Neural cell (in vitro differentiated cells): Measurements from ENCODE around the gene DDN. TPM values are rescaled to one million over a fixed set of nuclear protein-coding genes. Genes with fewer than 3 reads are reported as not detected.

Source experiments
- H2AFZ ChIP-seq: fragments of 200-600, 300-800 bp; sonication (generic), shearing (Covaris generic); 2 replicates; pipeline ENCODE4 v1.6.0; 2014; ENCODE audit warnings: low read depth, mild to moderate bottlenecking, antibody characterized with exemption, low read length, moderate library complexity
- H3F3A ChIP-seq: fragments of 200-600 bp; shearing (Covaris generic); 2 replicates; pipeline ENCODE4 v1.6.1; 2016; ENCODE audit warnings: mild to moderate bottlenecking, moderate library complexity, mixed read lengths, antibody characterized with exemption, low read length; ENCODE audit not compliant: insufficient read depth, poor library complexity, severe bottlenecking
- H3K27ac ChIP-seq: fragments of 200-600, 300-800 bp; sonication (generic), shearing (Covaris generic); 2 replicates; pipeline ENCODE4 v1.5.1; 2014; ENCODE audit warnings: mild to moderate bottlenecking, low read length, moderate library complexity
- H3K27me3 ChIP-seq: fragments of 300-800, 200-600 bp; sonication (generic), shearing (Covaris generic); 2 replicates; pipeline ENCODE4 v1.6.0; 2014; ENCODE audit warnings: mild to moderate bottlenecking, low read depth, low read length, moderate library complexity; ENCODE audit not compliant: insufficient read depth
- H3K36me3 ChIP-seq: fragments of 300-800, 200-600 bp; sonication (generic), shearing (Covaris generic); 2 replicates; pipeline ENCODE4 v1.5.1; 2014; ENCODE audit warnings: mild to moderate bottlenecking, antibody characterized with exemption, low read length, moderate library complexity; ENCODE audit not compliant: insufficient read depth
- H3K4me2 ChIP-seq: fragments of 300-800, 200-600 bp; sonication (generic), shearing (Covaris generic); 2 replicates; pipeline ENCODE4 v1.6.0; 2014; ENCODE audit warnings: mild to moderate bottlenecking, low read length
- H3K4me3 ChIP-seq: fragments of 300-800, 200-600 bp; sonication (generic), shearing (Covaris generic); 2 replicates; pipeline ENCODE4 v1.5.1; 2014; ENCODE audit warnings: mild to moderate bottlenecking, low read length, moderate library complexity
- H3K79me2 ChIP-seq: fragments of 200-600 bp; shearing (Covaris generic); replicated peaks from 2 replicates; pipeline ENCODE4 v1.6.0; 2014; ENCODE audit warnings: mild to moderate bottlenecking, low read length, moderate library complexity; ENCODE audit not compliant: insufficient read depth
- H3K9ac ChIP-seq: fragments of 300-800, 200-600 bp; sonication (generic), shearing (Covaris generic); 2 replicates; pipeline ENCODE4 v1.6.1; 2016; ENCODE audit warnings: mild to moderate bottlenecking, low read length, mixed read lengths
- H3K9me2 ChIP-seq: fragments of 200-600 bp; shearing (Covaris generic); 2 replicates; pipeline ENCODE4 v1.6.1; 2016; ENCODE audit warnings: mild to moderate bottlenecking, low read length, mixed read lengths; ENCODE audit not compliant: insufficient read depth
- H3K9me3 ChIP-seq: fragments of 200-600, 300-800 bp; sonication (generic), shearing (Covaris generic); 2 replicates; pipeline ENCODE4 v1.6.1; 2016; ENCODE audit warnings: mild to moderate bottlenecking, mixed run types, low read length, moderate library complexity, mixed read lengths
- H4K20me1 ChIP-seq: fragments of 200-600 bp; shearing (Covaris generic); 2 replicates; pipeline ENCODE4 v1.6.1; 2016; ENCODE audit warnings: mild to moderate bottlenecking, mixed run types; ENCODE audit not compliant: insufficient read depth
- CTCF ChIP-seq: fragments of 450-650 bp; IDR thresholded peaks from 2 replicates; pipeline ENCODE4 v1.5.1; 2014; ENCODE audit warnings: antibody characterized with exemption, mild to moderate bottlenecking, moderate library complexity; ENCODE audit not compliant: poor library complexity, severe bottlenecking
- EP300 ChIP-seq: fragments of 450-650 bp; conservative IDR thresholded peaks from 2 replicates; pipeline ENCODE4 v1.6.1; 2014; ENCODE audit warnings: antibody characterized with exemption, mild to moderate bottlenecking, moderate library complexity; ENCODE audit not compliant: poor library complexity, severe bottlenecking
- EZH2 ChIP-seq: fragments of 200-600, 300-800 bp; shearing (Covaris generic), sonication (generic); IDR thresholded peaks from 2 replicates; pipeline ENCODE4 v1.6.1; 2014; ENCODE audit warnings: antibody characterized with exemption, low read length, borderline replicate concordance, mild to moderate bottlenecking; ENCODE audit not compliant: insufficient read depth, poor library complexity, severe bottlenecking
- MXI1 ChIP-seq: fragments of 450-650 bp; conservative IDR thresholded peaks from 2 replicates; pipeline ENCODE4 v1.6.1; 2014; ENCODE audit warnings: antibody characterized with exemption, mild to moderate bottlenecking; ENCODE audit not compliant: poor library complexity, severe bottlenecking
- POLR2AphosphoS5 ChIP-seq: IDR thresholded peaks from 2 replicates; pipeline ENCODE4 v1.6.1; 2012
- RAD21 ChIP-seq: fragments of 450-650 bp; conservative IDR thresholded peaks from 2 replicates; pipeline ENCODE4 v1.6.1; 2014; ENCODE audit warnings: antibody characterized with exemption, mild to moderate bottlenecking, moderate library complexity
- SMC3 ChIP-seq: fragments of 450-650 bp; conservative IDR thresholded peaks from 2 replicates; pipeline ENCODE4 v1.6.1; 2014; ENCODE audit warnings: antibody characterized with exemption, mild to moderate bottlenecking, moderate library complexity; ENCODE audit not compliant: poor library complexity
- TAF1 ChIP-seq: IDR thresholded peaks from 2 replicates; pipeline ENCODE4 v1.6.1; 2012; ENCODE audit warnings: low read depth
- polyA plus RNA-seq: library from polyadenylated mRNA; depleted of rRNA; stranded (reverse); fragments of >200 nt; gene quantifications from 2 replicates; pipeline ENCODE4 v1.2.3, GENCODE V29; 2014
- TF ChIP-seq, protein P1 (sequence below): IDR thresholded peaks from 2 replicates; pipeline ENCODE4 v1.6.1; 2012; ENCODE audit warnings: borderline replicate concordance

The DDN gene
- polyA plus RNA-seq, 1 donor from 2014 or later, result 0.51 TPM

- Histone ChIP-seq H3F3A (no peaks in the 10 kb centered on the region), H3K27ac (no peak overlapping the region), H3K9ac (no peak overlapping the region), H3K9me3 (no peaks in the 10 kb centered on the region), H3K27me3 (no peaks in the 10 kb centered on the region), H3K79me2 (peaks cover 45% of the 10 kb centered on the region), H3K36me3 (peaks cover 12% of the 10 kb centered on the region), H4K20me1 (peaks cover 19% of the 10 kb centered on the region), H3K9me2 (no peaks in the 10 kb centered on the region), H3K4me2 (no peak overlapping the region), H2AFZ (no peak overlapping the region), H3K4me3 (no peak overlapping the region)
- TF ChIP-seq CTCF (no peak), TAF1 (no peak), MXI1 (no peak)
- TF ChIP-seq, protein P1, sequence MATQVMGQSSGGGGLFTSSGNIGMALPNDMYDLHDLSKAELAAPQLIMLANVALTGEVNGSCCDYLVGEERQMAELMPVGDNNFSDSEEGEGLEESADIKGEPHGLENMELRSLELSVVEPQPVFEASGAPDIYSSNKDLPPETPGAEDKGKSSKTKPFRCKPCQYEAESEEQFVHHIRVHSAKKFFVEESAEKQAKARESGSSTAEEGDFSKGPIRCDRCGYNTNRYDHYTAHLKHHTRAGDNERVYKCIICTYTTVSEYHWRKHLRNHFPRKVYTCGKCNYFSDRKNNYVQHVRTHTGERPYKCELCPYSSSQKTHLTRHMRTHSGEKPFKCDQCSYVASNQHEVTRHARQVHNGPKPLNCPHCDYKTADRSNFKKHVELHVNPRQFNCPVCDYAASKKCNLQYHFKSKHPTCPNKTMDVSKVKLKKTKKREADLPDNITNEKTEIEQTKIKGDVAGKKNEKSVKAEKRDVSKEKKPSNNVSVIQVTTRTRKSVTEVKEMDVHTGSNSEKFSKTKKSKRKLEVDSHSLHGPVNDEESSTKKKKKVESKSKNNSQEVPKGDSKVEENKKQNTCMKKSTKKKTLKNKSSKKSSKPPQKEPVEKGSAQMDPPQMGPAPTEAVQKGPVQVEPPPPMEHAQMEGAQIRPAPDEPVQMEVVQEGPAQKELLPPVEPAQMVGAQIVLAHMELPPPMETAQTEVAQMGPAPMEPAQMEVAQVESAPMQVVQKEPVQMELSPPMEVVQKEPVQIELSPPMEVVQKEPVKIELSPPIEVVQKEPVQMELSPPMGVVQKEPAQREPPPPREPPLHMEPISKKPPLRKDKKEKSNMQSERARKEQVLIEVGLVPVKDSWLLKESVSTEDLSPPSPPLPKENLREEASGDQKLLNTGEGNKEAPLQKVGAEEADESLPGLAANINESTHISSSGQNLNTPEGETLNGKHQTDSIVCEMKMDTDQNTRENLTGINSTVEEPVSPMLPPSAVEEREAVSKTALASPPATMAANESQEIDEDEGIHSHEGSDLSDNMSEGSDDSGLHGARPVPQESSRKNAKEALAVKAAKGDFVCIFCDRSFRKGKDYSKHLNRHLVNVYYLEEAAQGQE, result no peak
Observed at GRCh38 chr12:48952691-48953090, 46.5 kb downstream of the DDN start.

DNA sequence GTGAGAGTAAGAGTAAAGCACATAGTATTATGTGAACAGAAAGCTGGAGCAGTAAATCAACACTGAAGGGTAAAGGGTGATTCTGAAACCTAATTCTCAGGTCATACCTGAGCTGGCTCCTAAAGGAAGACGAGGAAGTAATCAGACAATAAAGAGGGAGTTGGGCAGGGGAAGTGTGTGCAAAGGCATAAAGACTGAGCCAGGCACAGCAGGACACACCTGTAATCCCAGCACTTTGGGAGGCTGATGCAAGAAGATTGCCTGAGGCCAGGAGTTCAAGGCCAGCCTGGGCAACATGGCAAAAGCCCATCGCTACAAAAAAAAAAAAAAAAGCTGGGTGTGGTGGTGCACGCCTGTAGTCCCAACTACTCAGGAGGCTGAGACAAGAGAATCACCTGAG, 51.4 kb downstream of the DDN start:
- no peak overlapping the region for H3K9ac ChIP-seq
- H2AFZ ChIP-seq, result no peak overlapping the region
- no peaks in the 10 kb centered on the region for H3K27me3 ChIP-seq
- H3K79me2 ChIP-seq, result peaks cover 34% of the 10 kb centered on the region
- no peak overlapping the region for H3K4me2 ChIP-seq
- H3K9me3 ChIP-seq, result no peaks in the 10 kb centered on the region
- no peaks in the 10 kb centered on the region for H3K36me3 ChIP-seq
- H4K20me1 ChIP-seq, result no peaks in the 10 kb centered on the region
- H3F3A ChIP-seq, result no peaks in the 10 kb centered on the region
- TF ChIP-seq EP300, result no peak
- TF ChIP-seq, protein P1, result no peak
- no peak for TF ChIP-seq TAF1
- TF ChIP-seq POLR2AphosphoS5, result no peak
- no peak for TF ChIP-seq RAD21
- no peak for TF ChIP-seq CTCF
- no peak for TF ChIP-seq EZH2
- TF ChIP-seq SMC3, result no peak
- TF ChIP-seq MXI1, result no peak
- H3K4me3 ChIP-seq, result no peak overlapping the region
- H3K9me2 ChIP-seq, result no peaks in the 10 kb centered on the region
- H3K27ac ChIP-seq, result no peak overlapping the region
